Effector CD4-positive, alpha-beta T cell (primary cell): ENCODE measurements around the gene RELN.
"Not testable (repeated sequence)": the region's sequence is repeated elsewhere in the genome, so short reads cannot be mapped to it uniquely, and the experiment has no call there.

ENCODE experiments used
- DNase-seq: peaks from one replicate; pipeline ENCODE4 v3.0.0-alpha.2; 2020

The RELN gene

DNA sequence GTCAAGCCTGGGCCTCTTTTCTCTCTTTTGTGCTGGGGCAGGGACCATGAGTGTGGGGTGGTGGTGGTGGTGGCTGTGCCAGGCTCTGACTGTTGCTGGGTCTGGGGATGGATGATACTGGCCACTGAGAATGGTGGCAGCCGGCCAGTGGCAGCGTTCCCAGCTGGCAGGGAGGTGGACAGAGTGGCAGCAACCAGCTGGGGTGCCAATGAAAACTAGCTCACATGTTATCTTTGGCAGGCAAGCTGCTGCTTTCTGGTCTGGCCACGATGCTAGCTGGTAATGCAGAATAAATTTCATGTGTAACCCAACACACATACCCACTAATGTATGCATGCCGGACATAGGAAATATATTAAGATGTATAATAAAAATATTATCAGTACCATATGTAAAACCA lies 448.4 kb downstream of the RELN start:
- no peak for DNase-seq

DNA sequence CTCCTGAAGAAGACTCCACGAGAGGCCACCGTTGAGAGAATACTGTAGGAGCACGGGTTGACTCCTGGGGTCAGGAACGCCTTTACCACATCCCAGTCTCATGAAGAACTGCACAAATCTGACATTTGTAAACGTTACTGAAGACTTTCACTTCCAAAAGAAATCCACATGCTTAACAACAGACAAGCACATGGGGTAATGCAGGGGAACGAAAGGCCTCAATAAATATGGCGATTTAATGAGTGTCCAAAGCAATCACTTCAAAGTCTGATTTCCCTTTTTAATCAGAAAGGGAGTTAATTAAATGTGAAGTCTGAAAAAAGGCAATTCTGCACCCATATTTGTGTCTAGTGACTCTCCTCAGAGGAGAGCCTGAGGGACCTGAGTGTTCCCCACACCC lies 449.1 kb downstream of the RELN start:
- DNase-seq: no peak

DNA sequence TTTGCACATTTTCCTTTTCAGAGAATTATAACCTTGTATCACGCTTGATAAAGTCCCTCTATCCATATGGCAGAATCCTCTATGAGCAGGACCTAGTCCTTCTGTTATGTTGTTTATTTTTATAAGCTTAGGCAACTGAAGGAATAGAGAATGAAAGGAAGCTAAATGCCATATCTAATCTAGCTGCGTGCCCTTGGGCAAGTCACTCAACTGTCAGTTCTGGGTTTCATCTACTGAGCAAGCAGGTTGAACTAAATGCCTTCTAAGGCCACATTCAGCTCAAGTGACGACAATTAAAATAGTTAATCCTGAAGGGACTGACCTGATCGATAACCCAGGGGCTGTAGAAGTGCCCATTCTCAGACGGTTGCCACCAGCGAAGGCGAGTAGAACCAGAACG lies 449.6 kb downstream of the RELN start:
- DNase-seq: no peak

DNA sequence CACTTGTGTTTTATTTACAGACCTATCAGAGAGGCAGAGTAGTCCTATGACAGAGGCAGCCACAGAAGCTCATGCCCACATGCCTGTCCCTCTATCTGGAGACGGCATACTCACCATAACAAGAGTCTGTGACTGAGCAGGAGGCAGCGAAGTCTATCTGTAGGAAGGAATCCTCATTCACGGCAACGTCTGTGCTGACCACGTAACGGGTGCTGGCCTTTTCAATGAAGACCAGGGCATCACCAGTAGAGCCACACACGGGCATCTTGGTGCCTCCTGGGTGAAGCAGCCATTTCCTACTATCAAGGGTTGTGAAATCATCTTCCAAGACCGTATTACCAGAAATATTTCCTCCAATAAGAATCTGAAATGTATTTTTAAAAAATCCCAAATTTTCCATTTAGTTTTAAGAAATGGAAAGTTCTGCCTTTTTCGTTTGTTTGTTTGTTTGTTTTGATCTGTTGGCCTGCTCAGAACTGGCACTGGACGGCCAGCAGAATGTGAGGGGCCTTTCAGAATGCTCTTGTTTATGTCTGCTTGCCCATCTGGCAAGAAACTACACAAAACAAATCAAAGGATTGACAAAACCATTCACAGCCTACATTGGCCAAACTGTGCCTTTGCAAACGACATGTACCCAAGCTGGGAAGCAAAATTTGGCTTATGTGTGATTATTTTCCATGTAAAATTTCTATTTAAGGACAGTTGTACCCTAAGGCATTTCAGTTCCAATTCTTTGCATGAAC lies 450.3 kb downstream of the RELN start:
- no peak for DNase-seq

DNA sequence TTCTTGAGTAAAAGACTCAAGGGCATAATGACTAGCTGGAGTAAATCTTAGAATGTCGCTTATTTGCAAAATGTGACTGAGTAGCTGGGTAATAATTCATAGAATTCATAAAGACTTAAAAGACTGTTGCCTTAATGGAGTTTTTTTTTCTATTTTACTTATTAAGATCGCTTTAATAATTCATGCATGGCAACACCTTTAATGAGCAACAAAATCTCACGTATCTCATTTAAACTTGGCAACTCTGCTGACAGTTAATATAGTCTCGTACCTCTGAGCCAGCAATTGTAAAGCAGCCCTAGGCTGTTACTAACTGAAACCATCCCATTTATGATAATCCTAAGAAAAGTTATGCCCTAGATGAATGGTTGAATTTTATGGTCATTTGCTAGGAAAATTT lies 455.7 kb downstream of the RELN start:
- DNase-seq: no peak

DNA sequence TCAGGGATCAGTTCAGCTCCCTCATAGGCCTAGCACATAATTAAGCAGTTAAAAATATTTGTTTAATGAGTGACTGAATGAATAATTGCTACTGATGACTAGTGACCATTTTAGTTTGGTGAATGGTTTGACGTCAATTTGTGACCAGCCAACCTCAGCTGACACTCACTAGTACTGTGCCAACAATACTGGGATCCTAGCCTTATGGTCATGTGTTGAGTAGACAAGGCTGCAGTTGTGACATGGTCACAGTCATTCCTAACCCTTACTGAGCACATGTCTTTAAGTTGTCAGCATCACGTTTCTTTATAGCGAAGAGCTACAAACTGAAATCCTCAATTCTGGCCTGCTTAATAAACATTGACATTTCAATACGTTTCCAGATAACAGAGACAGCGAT lies 456.5 kb downstream of the RELN start:
- no peak for DNase-seq

DNA sequence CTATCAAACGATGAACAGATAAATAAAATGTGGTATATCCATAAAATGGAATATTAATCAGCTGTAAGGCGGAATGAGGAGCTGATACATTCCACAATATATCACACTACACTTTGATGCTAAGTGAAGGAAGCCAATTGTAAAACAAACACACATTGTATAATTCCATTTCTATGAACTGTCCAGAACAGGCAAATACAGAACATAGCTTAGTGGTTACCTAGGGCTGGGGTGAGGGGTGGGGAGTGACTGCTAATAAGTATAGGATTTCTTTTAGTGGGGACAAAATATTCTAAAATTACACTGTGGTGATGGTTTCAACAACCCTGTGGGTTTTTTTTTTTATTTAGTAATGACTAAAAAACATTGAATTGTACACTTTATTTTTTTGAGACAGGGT lies 461.3 kb downstream of the RELN start:
- DNase-seq: no peak

DNA sequence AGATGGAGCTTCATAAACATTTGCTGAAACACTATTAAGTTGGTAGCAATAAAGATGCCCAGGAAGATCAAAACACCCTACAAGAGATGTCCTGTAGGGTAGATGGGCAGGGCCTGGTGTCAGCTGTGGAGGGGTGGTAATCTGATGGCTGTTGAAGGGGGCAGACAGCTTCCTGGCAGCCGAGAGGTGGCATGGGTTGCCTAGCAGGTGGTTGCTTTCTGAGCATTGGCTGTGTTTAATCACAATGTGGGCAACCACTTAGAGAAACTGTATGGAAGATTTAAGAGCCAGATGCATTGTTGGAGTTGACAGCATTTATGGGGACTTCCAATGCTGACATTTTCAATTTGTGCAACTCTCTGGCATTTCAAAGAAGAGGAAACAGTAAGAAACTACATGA lies 463.5 kb downstream of the RELN start:
- DNase-seq: no peak

DNA sequence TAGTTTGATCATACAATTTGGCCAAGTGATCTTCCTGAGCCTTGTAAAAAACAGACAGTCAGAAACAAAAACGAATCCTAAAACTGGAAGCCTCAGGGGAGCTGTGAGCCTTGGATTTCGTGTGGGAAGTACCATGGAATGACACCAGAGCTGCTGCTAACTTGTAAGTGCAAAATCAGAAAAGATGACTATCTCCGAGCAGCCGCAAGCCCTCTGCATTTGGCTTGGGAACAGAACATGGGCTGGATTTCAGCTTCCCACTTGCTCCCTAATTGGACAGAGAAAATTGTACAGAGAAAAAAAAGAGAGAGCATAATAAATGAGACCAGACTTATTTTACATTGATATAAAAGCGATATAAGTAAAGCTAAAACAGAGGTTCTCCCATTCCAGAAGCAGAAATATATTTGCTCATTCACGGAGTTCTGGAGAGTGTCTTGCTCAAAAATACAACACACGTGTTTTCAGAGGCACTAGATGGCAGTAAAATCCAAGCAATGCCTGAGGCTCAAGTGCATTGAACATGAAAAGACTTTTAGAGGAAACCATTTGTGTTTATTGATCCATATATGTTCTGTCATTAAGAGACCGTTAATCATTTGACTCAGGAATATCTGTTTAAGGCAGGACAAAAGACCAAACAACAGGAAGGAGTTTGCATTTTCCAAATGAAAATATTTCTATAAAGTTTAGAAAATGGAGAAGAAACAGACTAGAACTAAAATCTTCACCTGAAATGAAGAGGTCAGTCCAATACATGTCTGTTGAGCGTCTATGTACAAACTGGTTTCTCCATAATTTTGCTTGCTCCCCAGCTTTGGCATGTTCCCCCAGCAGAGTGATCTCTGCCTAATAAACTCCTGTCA lies 465.2 kb downstream of the RELN start:
- no peak for DNase-seq

DNA sequence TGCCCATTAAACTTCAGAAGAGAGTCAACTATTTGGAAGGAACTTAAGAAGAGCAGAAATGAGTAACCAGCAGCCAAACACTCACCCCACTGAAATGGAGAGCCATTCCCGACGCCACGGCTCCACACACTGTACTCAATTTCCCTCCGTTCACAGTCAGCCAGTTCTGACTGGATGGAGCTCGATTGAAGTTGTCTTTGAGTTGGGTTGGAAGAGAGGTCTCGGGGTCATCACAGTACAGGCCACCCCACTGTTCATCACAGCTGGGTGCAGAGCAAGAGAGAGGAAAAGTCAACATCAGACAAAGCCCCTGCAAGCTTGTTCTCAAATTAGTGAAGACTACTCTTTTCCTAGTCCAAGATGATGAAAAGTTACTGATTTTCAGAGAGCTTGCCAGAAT lies 467.5 kb downstream of the RELN start:
- DNase-seq: no peak

DNA sequence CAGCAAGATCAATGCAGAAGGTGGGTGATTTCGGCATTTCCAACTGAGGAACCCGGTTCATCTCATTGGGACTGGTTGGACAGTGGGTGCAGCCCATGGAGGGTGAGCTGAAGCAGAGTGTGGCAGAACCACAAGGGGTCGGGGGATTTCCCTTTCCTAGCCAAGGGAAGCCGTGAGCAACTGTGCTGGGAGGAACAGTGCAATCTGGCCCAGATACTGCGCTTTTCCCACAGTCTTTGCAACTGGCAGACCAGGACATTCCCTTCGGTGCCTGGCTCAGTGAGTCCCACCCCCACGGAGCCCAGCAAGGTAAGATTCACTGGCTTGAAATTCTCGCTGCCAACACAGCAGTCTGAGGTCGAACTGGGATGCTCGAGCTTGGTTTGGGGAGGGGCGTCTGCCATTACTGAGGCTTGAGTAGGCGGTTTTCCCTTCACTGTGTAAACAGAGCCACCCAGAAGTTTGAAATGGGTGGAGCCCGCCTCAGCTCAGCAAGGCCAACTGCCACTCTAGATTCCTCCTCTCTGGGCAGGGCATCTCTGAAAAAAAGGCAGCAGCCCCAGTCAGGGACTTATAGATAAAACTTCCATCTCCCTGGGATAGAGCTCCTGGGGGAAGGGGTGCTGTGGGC lies 484.8 kb downstream of the RELN start:
- no peak for DNase-seq

DNA sequence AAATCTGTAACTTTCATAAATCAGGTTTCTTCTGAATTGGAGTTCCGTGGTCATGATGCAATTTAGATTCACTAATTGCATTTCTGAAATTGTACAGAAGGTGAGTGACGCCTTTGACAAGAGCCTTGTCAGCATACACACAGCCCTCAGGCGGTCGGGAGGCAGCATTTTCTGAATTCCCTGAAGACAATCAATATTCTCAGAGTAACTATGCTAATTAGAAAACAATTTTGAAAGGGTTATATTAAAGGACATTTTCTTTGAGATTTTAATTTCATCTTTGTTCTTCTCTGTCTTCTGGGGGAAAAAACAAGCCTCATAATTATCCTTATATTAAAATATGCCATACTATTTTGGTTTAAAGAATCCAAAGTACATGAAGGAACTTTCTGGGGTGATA lies 488.3 kb downstream of the RELN start:
- DNase-seq: no peak

DNA sequence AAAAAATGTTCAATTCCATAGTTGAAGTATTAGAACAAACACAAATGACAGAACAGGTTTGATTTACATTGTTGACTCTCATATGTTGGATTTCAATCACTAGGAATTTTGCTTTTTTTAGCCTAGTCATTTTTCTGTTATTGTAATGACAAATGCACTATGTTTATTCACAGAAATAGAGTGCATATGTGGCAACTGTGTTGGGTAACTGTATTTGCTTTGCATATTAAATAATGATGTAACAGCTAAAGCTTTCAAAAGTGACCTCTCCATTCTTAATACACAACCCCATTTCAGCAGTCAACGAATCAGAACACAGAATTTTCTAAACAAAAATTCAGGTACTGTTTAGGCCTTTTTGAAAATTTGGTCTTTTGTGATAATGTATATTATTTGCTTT lies 489.5 kb downstream of the RELN start:
- DNase-seq: no peak

DNA sequence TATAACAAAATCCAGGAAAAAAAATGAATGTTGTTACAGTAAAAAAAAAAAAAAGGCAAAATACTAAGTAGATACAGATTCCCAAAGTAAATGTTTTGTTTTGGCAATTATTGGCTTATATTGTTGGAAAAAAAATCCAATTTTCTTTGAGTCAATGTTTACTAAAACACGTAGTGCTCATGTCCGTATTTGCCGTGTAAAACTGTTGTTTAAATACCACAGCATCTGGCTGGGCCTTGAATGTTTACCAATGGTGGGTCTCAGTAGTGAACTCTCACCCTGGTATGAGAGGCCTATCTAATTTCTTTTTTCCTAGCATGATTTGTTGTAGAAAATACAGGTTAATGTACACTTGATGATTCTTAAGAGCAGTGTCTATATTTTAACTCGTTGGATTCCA lies 502.0 kb downstream of the RELN start:
- no peak for DNase-seq

DNA sequence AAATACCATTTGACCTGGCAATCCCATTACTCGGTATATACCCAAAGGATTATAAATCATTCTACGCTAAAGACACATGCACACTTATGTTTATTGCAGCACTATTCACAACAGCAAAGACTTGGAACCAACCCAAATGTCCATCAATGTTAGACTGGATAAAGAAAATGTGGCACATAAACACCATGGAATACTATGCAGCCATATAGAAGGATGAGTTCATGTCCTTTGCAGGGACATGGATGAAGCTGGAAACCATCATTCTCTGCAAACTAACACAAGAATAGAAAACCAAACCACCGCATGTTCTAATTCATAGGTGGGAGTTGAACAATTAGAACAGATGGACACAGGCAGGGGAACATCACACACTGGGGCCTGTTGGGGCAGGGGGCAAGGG lies 502.6 kb downstream of the RELN start:
- not testable (repeated sequence) for DNase-seq

DNA sequence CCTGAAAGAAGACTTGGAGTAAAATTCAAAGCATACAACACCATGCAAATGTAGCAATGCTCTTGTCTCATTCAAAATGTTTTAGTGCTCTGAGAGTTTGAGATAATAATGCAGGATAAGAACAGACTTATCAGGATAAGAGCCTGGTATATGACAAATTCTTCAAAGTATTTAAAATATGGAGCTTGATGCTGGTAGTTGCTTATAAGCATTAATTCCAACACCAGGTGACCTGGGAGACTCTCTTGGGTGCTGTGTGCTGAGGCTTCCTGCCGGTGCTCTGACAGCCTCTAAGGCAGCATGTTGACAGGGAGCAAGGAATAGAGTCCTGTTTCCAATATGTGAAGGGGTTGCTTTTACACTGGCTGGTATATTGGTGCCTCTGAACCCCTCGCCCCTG lies 508.7 kb downstream of the RELN start:
- DNase-seq: no peak

DNA sequence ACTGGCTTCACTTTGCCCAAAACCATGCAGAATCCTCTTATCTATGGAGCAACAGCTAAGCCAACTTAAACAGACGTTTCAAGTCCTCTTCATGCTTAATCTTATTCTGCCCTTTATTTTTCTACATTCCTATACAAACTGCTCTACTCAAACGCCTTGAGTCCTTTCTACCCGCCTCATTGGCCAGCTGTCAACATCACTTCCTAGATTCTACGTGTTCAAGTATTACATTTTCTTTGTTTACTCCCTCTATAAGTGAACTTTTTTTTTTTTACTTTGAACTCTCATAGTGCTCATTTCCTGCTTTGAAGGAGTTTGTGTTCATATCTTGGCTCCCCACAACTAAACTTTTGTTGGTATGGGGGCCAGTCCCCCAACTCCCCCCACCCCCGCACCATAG lies 514.5 kb downstream of the RELN start:
- no peak for DNase-seq

DNA sequence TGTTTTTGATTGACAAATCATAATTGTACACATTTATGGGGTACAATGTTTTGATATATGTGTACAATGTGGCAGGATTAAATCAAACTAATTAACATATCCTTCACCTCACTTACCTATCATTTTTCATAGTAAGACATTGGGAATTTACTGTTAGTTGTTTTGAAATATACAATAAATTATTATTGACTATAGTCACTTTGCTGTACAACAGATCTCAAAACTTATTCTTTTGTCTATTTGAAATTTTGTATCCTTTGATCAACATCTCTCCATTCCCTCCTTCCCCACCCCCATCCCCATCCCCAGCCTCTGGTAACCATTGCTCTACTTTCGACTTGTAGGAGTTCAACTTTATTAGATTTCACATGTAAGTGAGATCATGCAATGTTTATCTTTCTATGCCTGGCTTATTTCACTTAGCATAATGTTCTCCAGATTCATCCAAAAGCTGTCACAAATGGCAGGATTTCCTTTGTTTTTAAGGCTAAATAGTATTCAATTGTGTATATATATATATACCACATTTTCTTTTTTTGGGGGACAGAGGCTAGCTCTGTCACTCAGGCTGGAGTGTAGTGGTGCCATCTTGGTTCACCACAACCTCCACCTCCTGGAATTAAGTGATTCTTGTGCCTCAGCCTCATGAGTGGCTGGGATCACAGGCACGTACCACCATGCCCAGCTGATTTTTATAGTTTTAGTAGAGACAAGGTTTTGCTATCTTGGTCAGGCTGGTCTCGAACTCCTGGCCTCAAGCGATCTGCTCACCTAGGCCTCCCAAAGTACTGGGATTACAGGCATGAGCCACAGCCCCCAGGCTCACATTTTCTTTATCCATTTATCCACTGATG lies 520.1 kb downstream of the RELN start:
- DNase-seq: no peak

DNA sequence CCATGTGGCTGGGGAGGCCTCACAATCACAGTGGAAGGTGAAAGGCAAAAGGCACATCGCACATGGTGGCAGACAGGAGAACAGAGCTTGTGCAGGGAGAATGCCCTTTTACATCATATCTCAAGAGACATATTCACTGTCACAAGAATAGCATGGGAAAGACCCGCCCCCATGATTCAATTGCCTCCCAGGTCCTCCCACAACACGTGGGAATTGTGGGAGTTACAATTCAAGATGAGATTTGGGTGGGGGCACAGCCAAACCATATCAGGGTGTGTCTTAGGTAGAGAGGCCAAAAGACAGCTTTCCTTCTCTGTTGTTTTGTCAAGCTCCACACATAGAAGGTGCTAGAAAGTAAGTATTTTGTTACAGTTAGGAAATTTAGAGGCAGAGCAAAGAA lies 522.6 kb downstream of the RELN start:
- no peak for DNase-seq

DNA sequence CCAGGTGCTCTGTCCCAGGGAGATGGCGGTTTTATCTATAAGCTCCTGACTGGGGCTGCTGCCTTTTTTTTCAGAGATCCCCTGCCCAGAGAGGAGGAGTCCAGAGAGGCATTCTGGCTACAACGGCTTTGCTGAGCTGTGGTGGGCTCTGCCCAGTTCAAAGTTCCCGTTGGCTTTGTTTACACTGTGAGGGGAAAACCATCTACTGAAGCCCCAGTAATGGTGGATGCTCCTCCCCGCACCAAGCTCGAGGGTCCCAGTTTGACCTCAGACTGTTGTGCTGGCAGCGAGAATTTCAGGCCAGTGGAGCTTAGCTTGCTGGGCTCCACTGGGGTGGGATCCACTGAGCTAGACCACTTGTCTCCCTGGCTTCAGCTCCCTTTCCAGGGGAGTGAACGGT lies 527.1 kb downstream of the RELN start:
- DNase-seq: no peak

DNA sequence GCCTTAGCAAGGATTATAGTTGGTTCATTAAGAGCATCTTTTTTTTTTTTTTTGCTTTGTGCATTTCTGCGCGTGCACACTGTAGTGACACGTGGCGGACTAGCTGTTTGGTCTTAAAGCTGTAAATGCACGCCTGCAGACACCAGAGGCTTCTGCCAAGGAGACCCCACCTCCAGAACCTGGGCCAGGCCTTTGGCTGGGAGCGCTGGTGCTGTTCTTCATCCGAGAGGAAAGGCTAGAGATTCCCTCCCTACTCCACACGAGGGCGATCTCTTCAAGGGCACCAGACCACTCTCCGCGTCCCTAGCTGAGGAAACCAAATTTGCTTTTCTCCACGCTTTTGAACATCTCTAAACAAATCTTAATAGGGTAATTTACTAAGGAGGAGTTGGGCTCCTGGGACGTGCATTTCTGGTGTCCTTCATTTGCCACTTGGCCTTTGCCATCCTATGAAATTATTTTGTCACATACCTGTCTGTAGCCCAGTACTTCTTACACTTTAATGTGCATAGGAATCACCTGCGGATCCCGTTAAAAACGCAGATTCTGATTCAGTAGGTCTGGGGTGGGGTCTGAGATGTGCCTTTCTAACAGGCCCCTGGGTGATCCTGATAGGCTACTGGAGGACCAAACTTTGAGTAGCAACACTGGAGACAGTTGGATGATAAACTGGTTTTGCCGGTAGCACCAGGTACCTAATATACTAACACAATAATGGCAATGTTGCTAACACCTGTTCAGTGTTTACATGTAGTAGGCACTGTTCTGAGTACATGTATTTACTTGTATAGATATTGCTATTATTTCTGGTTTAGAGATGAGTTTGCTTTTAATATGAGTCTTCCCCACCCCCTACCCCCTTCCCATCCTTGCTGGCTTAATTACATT lies 542.1 kb downstream of the RELN start:
- no peak for DNase-seq

DNA sequence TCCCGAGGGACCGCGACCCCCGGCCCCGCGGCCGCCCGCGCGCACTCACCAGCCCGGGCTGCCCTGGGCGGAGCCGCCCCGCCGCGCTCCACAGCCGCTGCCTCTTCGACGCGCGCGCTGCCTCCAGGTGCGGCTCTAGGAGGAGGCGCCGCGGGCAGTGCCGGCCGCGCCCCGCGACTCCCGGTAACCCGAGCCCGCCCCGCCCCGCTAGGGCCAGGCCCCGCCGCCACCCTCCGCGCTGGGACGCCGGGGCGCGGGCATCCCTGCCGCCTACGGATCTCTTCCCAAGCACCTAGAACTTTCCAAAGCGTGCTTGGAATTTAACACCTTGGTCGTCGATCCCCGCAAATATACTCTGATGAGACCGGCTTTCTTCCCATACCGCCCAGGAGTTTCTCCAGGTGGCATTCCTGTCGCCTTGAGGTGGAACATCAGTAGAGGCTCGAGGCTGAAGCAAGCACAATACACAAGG lies 543.4 kb downstream of the RELN start, which contains the start of gene SLC26A5:
Gene SLC26A5, minus strand, starts transcription at position 159 of the 472 bp plus-strand sequence. CDS start 24,693 bp downstream, outside the sequence.
- no peak for DNase-seq
